Osteoblast (primary cell): Measurements from ENCODE around the gene C2orf80. TPM values are rescaled to one million over a fixed set of nuclear protein-coding genes. Genes with fewer than 3 reads are reported as not detected.

ENCODE experiments used
- DNase-seq: peaks from one replicate; pipeline ENCODE4 v3.0.0; 2011; ENCODE audit warnings: low spot score, mixed read lengths; ENCODE audit not compliant: insufficient read length; ENCODE audit errors: missing footprints
- H2AFZ ChIP-seq: 2 replicates; pipeline ENCODE4 v1.6.0; 2011; ENCODE audit warnings: mild to moderate bottlenecking, low read length
- H3K27ac ChIP-seq: 2 replicates; pipeline ENCODE4 v1.5.1; 2011; ENCODE audit warnings: mild to moderate bottlenecking, low read depth, low read length, moderate library complexity
- H3K27me3 ChIP-seq: 2 replicates; pipeline ENCODE4 v1.6.0; 2012; ENCODE audit warnings: mild to moderate bottlenecking, control low read depth, inconsistent platforms, low read length, moderate library complexity; ENCODE audit not compliant: insufficient read depth
- H3K36me3 ChIP-seq: 2 replicates; pipeline ENCODE4 v1.5.1; 2011; ENCODE audit warnings: mild to moderate bottlenecking, low read length, control low read depth, moderate library complexity; ENCODE audit not compliant: insufficient read depth
- H3K4me1 ChIP-seq: 2 replicates; pipeline ENCODE4 v1.5.1; 2011; ENCODE audit warnings: mild to moderate bottlenecking, low read length, control low read depth, moderate library complexity; ENCODE audit not compliant: insufficient read depth
- H3K4me2 ChIP-seq: 2 replicates; pipeline ENCODE4 v1.6.0; 2011; ENCODE audit warnings: mild to moderate bottlenecking, low read length; ENCODE audit not compliant: insufficient read depth
- H3K4me3 ChIP-seq: fragments of 200-600 bp; sonication (generic); 3 replicates; pipeline ENCODE4 v1.5.1; 2012; ENCODE audit warnings: mild to moderate bottlenecking, low read length, inconsistent platforms; ENCODE audit not compliant: insufficient read depth
- H3K79me2 ChIP-seq: 2 replicates; pipeline ENCODE4 v1.6.0; 2012; ENCODE audit warnings: mild to moderate bottlenecking, low read length, control low read depth, inconsistent platforms; ENCODE audit not compliant: insufficient read depth
- H3K9me3 ChIP-seq: 2 replicates; pipeline ENCODE4 v1.5.1; 2011; ENCODE audit warnings: low read depth, low read length, control low read depth
- H4K20me1 ChIP-seq: 2 replicates; pipeline ENCODE4 v1.6.0; 2012; ENCODE audit warnings: mild to moderate bottlenecking, low read length, control low read depth; ENCODE audit not compliant: insufficient read depth
- CTCF ChIP-seq: IDR thresholded peaks from 2 replicates; pipeline ENCODE4 v1.5.1; 2011; ENCODE audit warnings: mild to moderate bottlenecking, low read depth, low read length, moderate library complexity; ENCODE audit errors: extremely low read depth
- total RNA-seq: library from RNA; depleted of rRNA; stranded (reverse); fragments of >200 nt; gene quantifications from 2 replicates; pipeline ENCODE4 v1.2.3, GENCODE V29; 2012

C2orf80 gene
- total RNA-seq, 1 donor, result not detected

- Histone ChIP-seq H3K27me3 (peaks cover 8% of the 10 kb centered on the region), H3K4me2 (no peak overlapping the region), H3K9me3 (no peaks in the 10 kb centered on the region), H3K27ac (no peak overlapping the region), H3K79me2 (no peaks in the 10 kb centered on the region), H3K36me3 (no peaks in the 10 kb centered on the region), H3K4me3 (no peak overlapping the region), H4K20me1 (no peaks in the 10 kb centered on the region), H3K4me1 (no peaks in the 10 kb centered on the region), H2AFZ (no peak overlapping the region)
- DNase-seq, result no peak
- no peak for TF ChIP-seq CTCF
Measured at GRCh38 chr2:208179028-208179609, 10.7 kb downstream of the C2orf80 start.

DNA sequence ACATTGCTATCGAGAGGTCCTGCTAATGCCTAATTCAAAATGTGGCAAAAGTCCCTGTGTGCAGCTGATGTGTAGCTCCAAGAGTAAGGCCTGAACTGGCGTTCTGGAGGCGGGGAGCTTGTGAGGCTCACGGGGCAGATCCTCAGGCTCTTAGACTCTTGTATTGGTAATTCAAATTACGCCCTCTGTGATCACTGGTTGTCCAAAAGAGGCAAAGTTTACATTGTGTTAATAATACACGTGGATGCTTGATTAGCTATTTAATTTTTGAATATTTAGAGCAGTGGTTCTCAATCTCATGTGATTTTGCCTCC, 14.0 kb downstream of the C2orf80 start:
- H3K4me1 ChIP-seq, result no peaks in the 10 kb centered on the region
- H3K79me2 ChIP-seq, result no peaks in the 10 kb centered on the region
- no peak for DNase-seq
- H3K36me3 ChIP-seq, result no peaks in the 10 kb centered on the region
- no peaks in the 10 kb centered on the region for H4K20me1 ChIP-seq
- peak overlapping the region; percentile 12 for H3K4me2 ChIP-seq
- peak overlapping the region; percentile 3 for H2AFZ ChIP-seq
- TF ChIP-seq CTCF, result no peak
- H3K9me3 ChIP-seq, result no peaks in the 10 kb centered on the region
- no peak overlapping the region for H3K4me3 ChIP-seq
- no peak overlapping the region for H3K27ac ChIP-seq
- peaks cover 1% of the 10 kb centered on the region for H3K27me3 ChIP-seq

DNA sequence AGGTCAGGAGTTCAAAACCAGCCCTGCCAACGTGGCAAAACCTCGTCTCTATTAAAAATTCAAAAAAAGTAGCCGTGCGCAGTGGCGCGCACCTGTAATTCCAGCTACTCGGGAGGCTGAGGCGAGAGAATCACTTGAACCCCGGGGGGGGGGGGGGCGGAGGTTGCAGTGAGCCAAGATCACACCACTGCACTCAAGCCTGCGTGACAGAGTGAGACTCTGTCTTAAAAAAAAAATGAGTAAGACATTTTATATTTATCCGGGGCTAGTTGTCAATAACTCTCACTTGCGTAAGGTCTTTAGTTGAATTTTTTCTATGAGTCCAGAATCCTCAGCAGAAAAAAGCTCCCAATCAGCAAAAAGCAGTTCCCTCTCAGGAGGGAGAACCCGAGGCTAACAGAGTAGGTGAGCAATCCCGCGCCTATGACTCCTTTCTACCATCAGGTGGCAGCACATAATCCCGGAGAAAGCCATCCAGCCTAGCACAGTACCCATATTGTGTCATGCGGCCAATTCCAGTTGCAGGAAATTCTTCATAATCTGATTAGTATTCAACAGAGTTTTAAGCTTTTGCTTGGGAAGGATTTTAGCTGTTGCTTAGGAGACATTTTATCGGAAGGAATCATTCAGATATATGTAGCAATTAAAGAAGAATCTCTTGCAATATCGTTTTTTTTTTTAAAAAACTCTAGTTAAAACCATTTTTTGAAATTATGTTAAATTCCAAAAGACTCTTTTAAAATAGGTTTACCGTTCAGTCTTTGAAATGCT, 14.6 kb downstream of the C2orf80 start:
- Histone ChIP-seq H3K4me3 (no peak overlapping the region), H3K4me2 (peak overlapping the region; percentile 12), H3K27me3 (peaks cover 6% of the 10 kb centered on the region), H2AFZ (peak overlapping the region; percentile 3), H3K36me3 (no peaks in the 10 kb centered on the region), H3K4me1 (no peaks in the 10 kb centered on the region), H4K20me1 (no peaks in the 10 kb centered on the region), H3K79me2 (no peaks in the 10 kb centered on the region), H3K9me3 (no peaks in the 10 kb centered on the region), H3K27ac (no peak overlapping the region)
- TF ChIP-seq CTCF, result peak; percentile 96
- DNase-seq, result peak; percentile 92

GRCh38 chr2:208174144-208174543, 15.7 kb downstream of the C2orf80 start:
- Histone ChIP-seq H3K27me3 (peaks cover 11% of the 10 kb centered on the region), H3K4me2 (no peak overlapping the region), H3K9me3 (no peaks in the 10 kb centered on the region), H3K36me3 (no peaks in the 10 kb centered on the region), H3K4me1 (no peaks in the 10 kb centered on the region), H3K79me2 (no peaks in the 10 kb centered on the region), H3K27ac (no peak overlapping the region), H3K4me3 (no peak overlapping the region), H2AFZ (no peak overlapping the region), H4K20me1 (no peaks in the 10 kb centered on the region)
- no peak for DNase-seq
- TF ChIP-seq CTCF, result no peak
